ENCODE results near the gene FMNL2.

- TF ChIP-seq EZH2phosphoT487 (IDR thresholded peaks at IDR 0.05; ENCODE audit: insufficient read depth, low read depth) (no peak), EZH2 (IDR thresholded peaks at IDR 0.05; ENCODE audit: insufficient read depth, poor library complexity, severe bottlenecking) (no peak)
Measured at GRCh38 chr2:152470861-152471854, 136.2 kb downstream of the FMNL2 start.
